Stimulated activated CD8-positive, alpha-beta memory T cell treated with anti-CD3 and anti-CD28 coated beads, Interleukin-4, amount 100 ng/mL, for 24 hours (primary cell): ENCODE results near the gene ATP11C.
"Not testable (repeated sequence)": the region's sequence is repeated elsewhere in the genome, so short reads cannot be mapped to it uniquely, and the experiment has no call there.

Source experiments
- DNase-seq: peaks from one replicate; pipeline ENCODE4 v3.0.0-alpha.2; 2020; ENCODE audit warnings: low read depth

ATP11C gene

GRCh38 chrX:139856826-139857225 is 76.0 kb downstream of the ATP11C start:
- not testable (repeated sequence) for DNase-seq

- DNase-seq: no peak
Observed at GRCh38 chrX:139851730-139852129, 81.1 kb downstream of the ATP11C start.

- no peak for DNase-seq
Observed at GRCh38 chrX:139850968-139851367, 81.9 kb downstream of the ATP11C start.

GRCh38 chrX:139844884-139845283 is 88.0 kb downstream of the ATP11C start:
- no peak for DNase-seq

- no peak for DNase-seq
Observed at GRCh38 chrX:139844163-139844562, 88.7 kb downstream of the ATP11C start.

GRCh38 chrX:139842326-139843185 is 90.3 kb downstream of the ATP11C start:
- no peak for DNase-seq

- not testable (repeated sequence) for DNase-seq
Observed at GRCh38 chrX:139836335-139836734, 96.5 kb downstream of the ATP11C start.

- no peak for DNase-seq
Observed at GRCh38 chrX:139834879-139835278, 98.0 kb downstream of the ATP11C start.

GRCh38 chrX:139832718-139833309 is 100.0 kb downstream of the ATP11C start:
- no peak for DNase-seq

GRCh38 chrX:139831675-139832456 is 101.0 kb downstream of the ATP11C start:
- no peak for DNase-seq

GRCh38 chrX:139831017-139831416 is 101.8 kb downstream of the ATP11C start:
- no peak for DNase-seq

GRCh38 chrX:139828830-139829229 is 104.0 kb downstream of the ATP11C start:
- DNase-seq: no peak

GRCh38 chrX:139828033-139828432 is 104.8 kb downstream of the ATP11C start:
- DNase-seq: no peak

- DNase-seq: no peak
Observed at GRCh38 chrX:139826065-139827044, 106.5 kb downstream of the ATP11C start.

- no peak for DNase-seq
Observed at GRCh38 chrX:139825618-139826017, 107.2 kb downstream of the ATP11C start.

- no peak for DNase-seq
Observed at GRCh38 chrX:139823806-139824205, 109.0 kb downstream of the ATP11C start.

- no peak for DNase-seq
Observed at GRCh38 chrX:139820358-139820984, 112.4 kb downstream of the ATP11C start.

GRCh38 chrX:139816204-139816603 is 116.6 kb downstream of the ATP11C start:
- DNase-seq: no peak

GRCh38 chrX:139815771-139816170 is 117.1 kb downstream of the ATP11C start:
- DNase-seq: no peak

GRCh38 chrX:139811942-139812629 is 120.8 kb downstream of the ATP11C start:
- no peak for DNase-seq
